Chondrocyte (in vitro differentiated cells): ENCODE results near the gene TCERG1L. TPM values are rescaled to one million over a fixed set of nuclear protein-coding genes. Genes with fewer than 3 reads are reported as not detected.

ENCODE experiments used
- DNase-seq: peaks from one replicate; pipeline ENCODE4 v3.0.0; 2021; ENCODE audit warnings: mixed read lengths, low spot score
- H3K27ac Mint-ChIP-seq: one replicate; pipeline ENCODE4 v1.8.0; 2021; ENCODE audit warnings: mild to moderate bottlenecking, moderate library complexity, mixed read lengths; ENCODE audit not compliant: unreplicated experiment
- H3K27me3 Mint-ChIP-seq: 2 replicates; pipeline ENCODE4 v1.8.0; 2021; ENCODE audit warnings: low read depth, mixed read lengths
- H3K36me3 Mint-ChIP-seq: 2 replicates; pipeline ENCODE4 v1.8.0; 2021; ENCODE audit warnings: low read depth, mixed read lengths
- H3K4me1 Mint-ChIP-seq: 2 replicates; pipeline ENCODE4 v1.8.0; 2021; ENCODE audit warnings: low read depth, mild to moderate bottlenecking, mixed read lengths
- H3K4me3 Mint-ChIP-seq: one replicate; pipeline ENCODE4 v1.8.0; 2021; ENCODE audit warnings: mild to moderate bottlenecking, moderate library complexity, mixed read lengths; ENCODE audit not compliant: unreplicated experiment
- H3K9me3 Mint-ChIP-seq: 2 replicates; pipeline ENCODE4 v1.8.0; 2021; ENCODE audit warnings: low read depth, mixed read lengths
- CTCF ChIP-seq: fragments of 200-600 bp; sonication (generic); IDR thresholded peaks from 2 replicates; pipeline ENCODE4 v1.5.0; 2021; ENCODE audit warnings: antibody characterized with exemption, mild to moderate bottlenecking, moderate library complexity
- total RNA-seq: library from RNA; stranded (reverse); gene quantifications from 3 replicates; pipeline ENCODE4 v1.2.1, GENCODE V29; 2021

Gene TCERG1L
- total RNA-seq, 1 donor from 2014 or later: not detected

GRCh38 chr10:131126321-131127137 is 185.0 kb downstream of the TCERG1L start:
- Mint-ChIP-seq H3K9me3 (peaks cover 22% of the 10 kb centered on the region), H3K27ac (no peak overlapping the region), H3K36me3 (no peaks in the 10 kb centered on the region), H3K4me1 (peaks cover 4% of the 10 kb centered on the region), H3K27me3 (no peaks in the 10 kb centered on the region), H3K4me3 (no peak overlapping the region)
- no peak for TF ChIP-seq CTCF
- no peak for DNase-seq

- TF ChIP-seq CTCF: no peak
- Mint-ChIP-seq H3K4me3 (no peak overlapping the region), H3K9me3 (peaks cover 19% of the 10 kb centered on the region), H3K27me3 (no peaks in the 10 kb centered on the region), H3K27ac (no peak overlapping the region), H3K4me1 (peaks cover 4% of the 10 kb centered on the region), H3K36me3 (no peaks in the 10 kb centered on the region)
- DNase-seq: no peak
These were observed 185.9 kb downstream of the TCERG1L start for GRCh38 chr10:131125511-131126225.

GRCh38 chr10:131124945-131125344 is 186.6 kb downstream of the TCERG1L start:
- H3K27me3 Mint-ChIP-seq: no peaks in the 10 kb centered on the region
- peaks cover 4% of the 10 kb centered on the region for H3K4me1 Mint-ChIP-seq

GRCh38 chr10:131123496-131123895 is 188.0 kb downstream of the TCERG1L start:
- H3K27me3 Mint-ChIP-seq: no peaks in the 10 kb centered on the region
- H3K36me3 Mint-ChIP-seq: no peaks in the 10 kb centered on the region
- H3K27ac Mint-ChIP-seq: no peak overlapping the region
- H3K4me1 Mint-ChIP-seq: peaks cover 4% of the 10 kb centered on the region
- no peak for TF ChIP-seq CTCF
- DNase-seq: peak; percentile 72
- peaks cover 16% of the 10 kb centered on the region for H3K9me3 Mint-ChIP-seq
- H3K4me3 Mint-ChIP-seq: no peak overlapping the region

More at GRCh38 chr10:131124945-131125344, 186.6 kb downstream of the TCERG1L start:
- DNase-seq: no peak
- no peak overlapping the region for H3K27ac Mint-ChIP-seq
- H3K9me3 Mint-ChIP-seq: peaks cover 15% of the 10 kb centered on the region
- no peak overlapping the region for H3K4me3 Mint-ChIP-seq
- no peaks in the 10 kb centered on the region for H3K36me3 Mint-ChIP-seq
- no peak for TF ChIP-seq CTCF

GRCh38 chr10:131121511-131122035 is 189.9 kb downstream of the TCERG1L start:
- Mint-ChIP-seq H3K9me3 (peaks cover 20% of the 10 kb centered on the region), H3K27ac (no peak overlapping the region), H3K27me3 (no peaks in the 10 kb centered on the region), H3K36me3 (no peaks in the 10 kb centered on the region), H3K4me1 (no peaks in the 10 kb centered on the region), H3K4me3 (no peak overlapping the region)
- DNase-seq: no peak
- no peak for TF ChIP-seq CTCF
